Measurements from ENCODE around the gene SLC6A19.

Gene SLC6A19

GRCh38 chr5:1190278-1190677 lies 11.1 kb upstream of the SLC6A19 start:
- no peaks in the 10 kb centered on the region for H3K9me3 ChIP-seq (ENCODE audit: insufficient read depth, low read depth, low read length)
- no peak overlapping the region for H3K9ac ChIP-seq (ENCODE audit: low read depth, low read length)
- 0 out of 2 replicates have a peak, but pooled peaks cover 6% of the 10 kb centered on the region for H3K27me3 ChIP-seq (ENCODE audit: insufficient read depth, low read length)
- H3K4me3 ChIP-seq (ENCODE audit: low read length): no peak overlapping the region
- H3K4me1 ChIP-seq (ENCODE audit: insufficient read depth, low read length): no peaks in the 10 kb centered on the region
- H3K36me3 ChIP-seq (ENCODE audit: insufficient read depth, low read length): no peaks in the 10 kb centered on the region
- 94% methylated on average over 12 of the region's 12 CpGs for WGBS
- H3K27ac ChIP-seq (ENCODE audit: low read depth, low read length): no peak overlapping the region

- WGBS: 67% methylated on average over 6 of the region's 6 CpGs
- Histone ChIP-seq H3K9me3 (ENCODE audit: insufficient read depth, low read depth, low read length) (no peaks in the 10 kb centered on the region), H3K27me3 (ENCODE audit: insufficient read depth, low read length) (0 out of 2 replicates have a peak, but pooled peaks cover 6% of the 10 kb centered on the region), H3K4me1 (ENCODE audit: insufficient read depth, low read length) (no peaks in the 10 kb centered on the region), H3K9ac (ENCODE audit: low read depth, low read length) (no peak overlapping the region), H3K27ac (ENCODE audit: low read depth, low read length) (no peak overlapping the region), H3K4me3 (ENCODE audit: low read length) (no peak overlapping the region), H3K36me3 (ENCODE audit: insufficient read depth, low read length) (no peaks in the 10 kb centered on the region)
Observed at GRCh38 chr5:1190837-1191239, 10.6 kb upstream of the SLC6A19 start.

GRCh38 chr5:1192971-1193590 lies 8.3 kb upstream of the SLC6A19 start:
- Histone ChIP-seq H3K36me3 (ENCODE audit: insufficient read depth, low read length) (no peaks in the 10 kb centered on the region), H3K4me3 (ENCODE audit: low read length) (no peak overlapping the region)

GRCh38 chr5:1193591-1193985 lies 7.8 kb upstream of the SLC6A19 start:
- no peaks in the 10 kb centered on the region for H3K9me3 ChIP-seq (ENCODE audit: insufficient read depth, low read depth, low read length)
- H3K9ac ChIP-seq (ENCODE audit: low read depth, low read length): no peak overlapping the region
- WGBS: 91% methylated on average over 28 of the region's 28 CpGs
- peaks cover 7% of the 10 kb centered on the region for H3K27me3 ChIP-seq (ENCODE audit: insufficient read depth, low read length)
- no peaks in the 10 kb centered on the region for H3K36me3 ChIP-seq (ENCODE audit: insufficient read depth, low read length)
- H3K4me3 ChIP-seq (ENCODE audit: low read length): no peak overlapping the region
- H3K27ac ChIP-seq (ENCODE audit: low read depth, low read length): no peak overlapping the region
- H3K4me1 ChIP-seq (ENCODE audit: insufficient read depth, low read length): no peaks in the 10 kb centered on the region

More at GRCh38 chr5:1192971-1193590, 8.3 kb upstream of the SLC6A19 start:
- Histone ChIP-seq H3K9ac (ENCODE audit: low read depth, low read length) (no peak overlapping the region), H3K27me3 (ENCODE audit: insufficient read depth, low read length) (peaks cover 6% of the 10 kb centered on the region; the same call in 1 of the 2 replicates), H3K27ac (ENCODE audit: low read depth, low read length) (no peak overlapping the region), H3K4me1 (ENCODE audit: insufficient read depth, low read length) (no peaks in the 10 kb centered on the region), H3K9me3 (ENCODE audit: insufficient read depth, low read depth, low read length) (no peaks in the 10 kb centered on the region)
- 77% methylated on average over 18 of the region's 18 CpGs for WGBS

GRCh38 chr5:1194378-1194777 lies 7.0 kb upstream of the SLC6A19 start:
- no peak overlapping the region for H3K9ac ChIP-seq (ENCODE audit: low read depth, low read length)
- no peak overlapping the region for H3K27ac ChIP-seq (ENCODE audit: low read depth, low read length)
- no peaks in the 10 kb centered on the region for H3K4me1 ChIP-seq (ENCODE audit: insufficient read depth, low read length)
- H3K4me3 ChIP-seq (ENCODE audit: low read length): no peak overlapping the region
- H3K36me3 ChIP-seq (ENCODE audit: insufficient read depth, low read length): no peaks in the 10 kb centered on the region
- H3K27me3 ChIP-seq (ENCODE audit: insufficient read depth, low read length): peaks cover 14% of the 10 kb centered on the region
- no peaks in the 10 kb centered on the region for H3K9me3 ChIP-seq (ENCODE audit: insufficient read depth, low read depth, low read length)
- WGBS: 99% methylated on average over 6 of the region's 6 CpGs

GRCh38 chr5:1195439-1195838 lies 6.0 kb upstream of the SLC6A19 start:
- Histone ChIP-seq H3K36me3 (ENCODE audit: insufficient read depth, low read length) (no peaks in the 10 kb centered on the region), H3K4me3 (ENCODE audit: low read length) (no peak overlapping the region), H3K9me3 (ENCODE audit: insufficient read depth, low read depth, low read length) (no peaks in the 10 kb centered on the region), H3K4me1 (ENCODE audit: insufficient read depth, low read length) (no peaks in the 10 kb centered on the region), H3K9ac (ENCODE audit: low read depth, low read length) (no peak overlapping the region), H3K27ac (ENCODE audit: low read depth, low read length) (no peak overlapping the region), H3K27me3 (ENCODE audit: insufficient read depth, low read length) (peaks cover 16% of the 10 kb centered on the region)
- 87% methylated on average over 5 of the region's 5 CpGs for WGBS

- Histone ChIP-seq H3K4me3 (ENCODE audit: low read length) (no peak overlapping the region), H3K9ac (ENCODE audit: low read depth, low read length) (no peak overlapping the region), H3K27me3 (ENCODE audit: insufficient read depth, low read length) (peaks cover 16% of the 10 kb centered on the region), H3K36me3 (ENCODE audit: insufficient read depth, low read length) (no peaks in the 10 kb centered on the region), H3K4me1 (ENCODE audit: insufficient read depth, low read length) (no peaks in the 10 kb centered on the region), H3K27ac (ENCODE audit: low read depth, low read length) (no peak overlapping the region), H3K9me3 (ENCODE audit: insufficient read depth, low read depth, low read length) (no peaks in the 10 kb centered on the region)
- 88% methylated on average over 24 of the region's 24 CpGs for WGBS
Observed at GRCh38 chr5:1195916-1196315, 5.5 kb upstream of the SLC6A19 start.

GRCh38 chr5:1196562-1196961 lies 4.8 kb upstream of the SLC6A19 start:
- peaks cover 16% of the 10 kb centered on the region for H3K27me3 ChIP-seq (ENCODE audit: insufficient read depth, low read length)
- no peaks in the 10 kb centered on the region for H3K4me1 ChIP-seq (ENCODE audit: insufficient read depth, low read length)
- WGBS: 76% methylated on average over 1 of the region's 1 CpG
- H3K9me3 ChIP-seq (ENCODE audit: insufficient read depth, low read depth, low read length): no peaks in the 10 kb centered on the region
- H3K36me3 ChIP-seq (ENCODE audit: insufficient read depth, low read length): no peaks in the 10 kb centered on the region
- H3K4me3 ChIP-seq (ENCODE audit: low read length): no peak overlapping the region
- no peak overlapping the region for H3K9ac ChIP-seq (ENCODE audit: low read depth, low read length)
- no peak overlapping the region for H3K27ac ChIP-seq (ENCODE audit: low read depth, low read length)

- WGBS: 92% methylated on average over 7 of the region's 7 CpGs
Observed at GRCh38 chr5:1197876-1198666, 3.3 kb upstream of the SLC6A19 start.

GRCh38 chr5:1199340-1199648 lies 2.1 kb upstream of the SLC6A19 start:
- no peak overlapping the region for H3K9ac ChIP-seq (ENCODE audit: low read depth, low read length)
- H3K9me3 ChIP-seq (ENCODE audit: insufficient read depth, low read depth, low read length): no peaks in the 10 kb centered on the region
- no peak overlapping the region for H3K27ac ChIP-seq (ENCODE audit: low read depth, low read length)
- H3K4me3 ChIP-seq (ENCODE audit: low read length): no peak overlapping the region
- no peaks in the 10 kb centered on the region for H3K36me3 ChIP-seq (ENCODE audit: insufficient read depth, low read length)
- peaks cover 10% of the 10 kb centered on the region for H3K27me3 ChIP-seq (ENCODE audit: insufficient read depth, low read length)
- H3K4me1 ChIP-seq (ENCODE audit: insufficient read depth, low read length): no peaks in the 10 kb centered on the region

More at GRCh38 chr5:1197876-1198666, 3.3 kb upstream of the SLC6A19 start:
- Histone ChIP-seq H3K27me3 (ENCODE audit: insufficient read depth, low read length) (peaks cover 12% of the 10 kb centered on the region), H3K4me1 (ENCODE audit: insufficient read depth, low read length) (no peaks in the 10 kb centered on the region), H3K9ac (ENCODE audit: low read depth, low read length) (no peak overlapping the region), H3K9me3 (ENCODE audit: insufficient read depth, low read depth, low read length) (no peaks in the 10 kb centered on the region), H3K36me3 (ENCODE audit: insufficient read depth, low read length) (no peaks in the 10 kb centered on the region), H3K27ac (ENCODE audit: low read depth, low read length) (no peak overlapping the region), H3K4me3 (ENCODE audit: low read length) (no peak overlapping the region)

GRCh38 chr5:1199649-1200494 lies 1.5 kb upstream of the SLC6A19 start:
- Histone ChIP-seq H3K27ac (ENCODE audit: low read depth, low read length) (no peak overlapping the region), H3K4me1 (ENCODE audit: insufficient read depth, low read length) (peaks cover 1% of the 10 kb centered on the region; the same call in 1 of the 2 replicates), H3K27me3 (ENCODE audit: insufficient read depth, low read length) (peaks cover 10% of the 10 kb centered on the region), H3K36me3 (ENCODE audit: insufficient read depth, low read length) (no peaks in the 10 kb centered on the region), H3K9ac (ENCODE audit: low read depth, low read length) (no peak overlapping the region), H3K4me3 (ENCODE audit: low read length) (no peak overlapping the region), H3K9me3 (ENCODE audit: insufficient read depth, low read depth, low read length) (no peaks in the 10 kb centered on the region)
- WGBS: 81% methylated on average over 26 of the region's 26 CpGs

Data from HUES64 (cell line).